GM18505 (cell line): ENCODE measurements around the gene ZBTB17.
"Not testable (repeated sequence)": the region's sequence is repeated elsewhere in the genome, so short reads cannot be mapped to it uniquely, and the experiment has no call there.

Experiments
- ATAC-seq: cut with Tn5 transposase; IDR thresholded peaks from one replicate; pipeline ENCODE4 v1.9.1; 2021; ENCODE audit not compliant: unreplicated experiment
- POLR2A ChIP-seq: IDR thresholded peaks from 4 replicates; pipeline ENCODE4 v1.6.1; 2011; ENCODE audit warnings: borderline replicate concordance; ENCODE audit not compliant: insufficient read depth, insufficient read length; ENCODE audit errors: extremely low read depth

ZBTB17 gene

GRCh38 chr1:15900662-15901279 lies 75.1 kb downstream of the ZBTB17 start:
- no peak for TF ChIP-seq POLR2A
- ATAC-seq: no peak

GRCh38 chr1:15899266-15899665 lies 76.6 kb downstream of the ZBTB17 start:
- TF ChIP-seq POLR2A: no peak
- ATAC-seq: no peak

GRCh38 chr1:15896841-15897610 lies 78.9 kb downstream of the ZBTB17 start:
- not testable (repeated sequence) for ATAC-seq

- ATAC-seq: no peak
- TF ChIP-seq POLR2A: no peak
These were observed 80.7 kb downstream of the ZBTB17 start for GRCh38 chr1:15895233-15895632.

- ATAC-seq: not testable (repeated sequence)
These were observed 82.9 kb downstream of the ZBTB17 start for GRCh38 chr1:15892857-15893599.
